NCI-H345 (cell line): ENCODE measurements around the gene GALR2.

ENCODE experiments used
- DNase-seq: peaks from one replicate; lab custom pipeline; 2025; lab: John Stamatoyannopoulos, UW

Gene GALR2

DNA sequence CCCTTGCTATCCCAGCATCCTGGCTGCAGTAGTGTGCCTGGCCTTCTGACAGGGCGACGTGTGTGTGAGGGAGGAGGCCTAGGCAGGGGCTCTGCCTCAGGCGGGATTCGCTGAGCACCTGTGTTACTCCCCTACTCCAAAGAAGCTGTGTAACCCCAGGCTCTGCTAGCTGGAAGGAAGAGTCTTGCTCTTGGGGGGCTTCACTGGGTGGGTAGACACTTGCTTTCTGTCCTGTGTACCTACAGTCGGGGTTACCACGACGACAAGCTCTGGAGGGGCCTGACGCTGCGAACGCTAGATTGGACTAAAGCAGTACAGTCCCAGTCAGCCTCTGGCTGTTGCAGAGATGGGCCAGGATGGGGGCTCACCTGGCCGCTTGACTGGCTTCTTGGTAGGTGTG is 19.5 kb downstream of the GALR2 start:
- DNase-seq, result no peak

DNA sequence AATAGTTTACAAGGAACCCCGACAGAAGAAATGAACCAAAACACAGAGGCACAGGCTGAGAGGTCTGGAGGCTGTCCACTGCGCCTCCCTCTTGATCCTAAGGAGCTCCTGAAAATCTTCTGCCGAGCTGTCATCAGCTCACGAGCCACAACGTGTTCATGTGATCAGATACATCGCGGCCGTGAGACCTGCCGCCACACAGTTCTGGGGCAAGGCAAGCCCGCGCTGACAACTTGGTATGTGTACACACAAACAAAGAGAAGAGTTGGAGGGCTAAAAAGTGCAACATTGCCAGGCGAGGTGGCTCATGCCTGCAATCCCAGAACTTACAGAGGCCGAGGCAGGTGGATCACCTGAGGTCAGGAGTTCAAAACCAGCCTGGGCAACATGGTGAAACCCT is 21.4 kb downstream of the GALR2 start:
- no peak for DNase-seq

DNA sequence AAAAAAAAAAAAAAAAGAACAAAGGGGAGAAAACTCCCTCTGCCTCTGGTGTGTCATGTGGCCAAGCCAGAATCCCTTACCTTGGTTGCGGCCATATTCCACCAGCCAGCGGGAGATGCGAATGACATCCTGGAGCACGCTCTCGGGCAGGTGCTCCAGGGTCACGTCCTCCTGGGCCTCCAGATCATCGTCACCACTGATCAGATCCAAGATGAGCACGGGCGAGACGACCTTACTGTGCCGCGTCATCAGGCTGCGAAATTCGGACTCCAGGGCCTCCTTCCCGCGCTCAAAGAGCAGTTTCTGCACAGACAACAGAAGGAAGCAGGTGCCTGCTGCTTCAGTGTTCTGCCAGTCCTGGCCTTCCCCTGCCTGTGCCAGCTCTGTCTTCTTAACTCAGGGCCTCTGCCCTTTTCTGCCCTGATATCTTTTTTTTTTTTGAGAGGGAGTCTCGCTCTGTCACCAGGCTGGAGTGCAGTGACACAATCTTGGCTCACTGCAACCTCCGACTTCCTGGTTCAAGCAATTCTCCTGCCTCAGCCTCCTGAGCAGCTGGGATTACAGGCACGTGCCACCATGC is 23.2 kb downstream of the GALR2 start:
- no peak for DNase-seq

DNA sequence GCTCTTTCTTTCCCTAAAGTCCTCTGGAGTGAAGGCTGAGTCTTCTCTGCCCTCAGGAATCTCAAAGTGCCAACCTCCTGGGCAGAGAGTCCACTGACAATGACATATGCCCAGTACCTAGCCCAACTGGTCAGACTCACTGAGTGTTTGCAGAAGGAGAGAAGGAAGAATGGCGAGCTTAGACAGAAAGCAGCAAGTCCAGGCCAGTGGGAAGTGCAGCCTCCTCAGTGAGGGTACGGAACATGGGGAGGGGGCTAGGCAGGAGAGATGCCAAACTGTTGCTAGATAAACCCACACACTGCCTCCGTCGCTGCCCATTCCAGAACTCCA is 28.3 kb downstream of the GALR2 start:
- no peak for DNase-seq

DNA sequence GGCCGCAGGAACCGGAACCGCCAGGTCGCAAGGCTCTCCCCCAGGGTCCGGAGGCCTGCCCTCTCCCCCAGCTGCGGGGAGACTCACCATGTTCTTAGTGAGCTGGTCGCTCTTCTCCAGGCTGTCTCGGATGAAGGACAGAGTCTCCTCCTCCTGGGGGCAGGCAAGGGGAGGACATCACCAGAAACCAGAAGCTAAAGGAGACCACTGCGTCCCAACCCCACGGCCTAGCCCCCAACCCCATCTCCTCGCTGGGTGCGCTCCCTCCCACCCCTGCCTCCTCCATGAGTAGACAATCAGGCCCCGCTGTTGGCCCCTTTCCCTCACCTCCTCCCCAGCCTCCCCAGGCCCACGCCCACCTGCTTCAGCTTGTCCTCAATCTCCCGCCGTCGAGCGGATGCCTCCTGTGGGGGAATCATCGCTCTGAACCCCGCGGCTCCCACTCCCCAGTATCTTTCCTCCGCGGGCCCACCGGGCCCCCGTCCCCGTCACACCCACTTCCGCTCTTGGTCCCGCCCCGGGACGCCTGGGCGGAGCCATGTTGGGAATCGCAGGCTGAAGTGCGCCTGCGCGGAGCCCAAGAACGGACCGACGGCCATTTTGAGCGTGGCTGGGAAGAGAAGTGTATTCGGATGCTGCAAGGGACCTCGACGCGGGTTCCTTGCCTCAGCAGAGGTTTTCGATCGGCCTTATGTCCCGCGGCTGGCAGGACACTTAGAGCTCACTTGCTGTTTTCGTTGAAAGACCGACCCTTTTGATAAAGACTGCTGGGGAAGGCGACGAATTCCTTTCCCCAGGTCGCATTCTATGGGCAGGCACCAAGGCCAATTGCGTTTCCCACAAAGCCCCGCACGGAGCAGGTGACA is 28.9 kb downstream of the GALR2 start, which contains the start of gene EXOC7:
TSS of gene EXOC7 (minus strand) at position 514 of the 866 bp plus-strand sequence. CDS start at position 419, 95 bp downstream.
- DNase-seq, result peak; percentile 96

DNA sequence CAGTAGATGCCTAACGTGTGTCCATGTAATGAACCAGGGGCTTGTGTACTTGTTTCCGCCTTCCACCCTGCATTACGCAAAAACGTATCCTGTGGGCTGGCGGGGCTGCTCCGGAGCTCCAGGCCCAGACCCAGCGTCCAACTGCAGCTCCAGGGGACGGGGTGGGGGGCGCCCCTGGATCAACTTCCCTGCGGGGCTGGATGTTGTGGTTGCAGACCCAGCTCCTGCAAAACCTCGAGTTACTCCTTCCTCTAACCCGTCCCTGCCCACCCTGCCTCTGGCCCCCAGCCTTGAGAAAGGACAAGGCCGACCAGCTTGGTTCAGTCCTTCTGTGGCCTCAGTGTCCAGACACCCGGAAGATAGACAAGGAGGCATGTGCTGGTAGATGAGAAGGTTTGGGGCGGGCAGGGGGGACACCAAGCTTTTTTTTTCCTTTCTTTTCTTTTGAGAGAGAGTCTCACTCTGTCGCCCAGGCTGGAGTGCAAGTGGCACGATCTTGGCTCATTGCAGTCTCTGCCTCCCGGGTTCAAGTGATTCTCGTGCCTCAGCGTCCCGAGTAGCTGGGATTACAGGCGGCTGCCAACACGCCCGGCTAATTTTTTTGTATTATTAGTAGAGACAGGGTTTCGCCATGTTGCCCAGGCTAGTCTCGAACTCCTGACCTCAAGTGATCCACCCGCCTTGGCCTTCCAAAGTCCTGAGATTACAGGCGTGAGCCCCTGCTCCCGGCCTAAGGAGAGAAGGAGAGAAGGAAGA is 29.7 kb downstream of the GALR2 start:
- no peak for DNase-seq

DNA sequence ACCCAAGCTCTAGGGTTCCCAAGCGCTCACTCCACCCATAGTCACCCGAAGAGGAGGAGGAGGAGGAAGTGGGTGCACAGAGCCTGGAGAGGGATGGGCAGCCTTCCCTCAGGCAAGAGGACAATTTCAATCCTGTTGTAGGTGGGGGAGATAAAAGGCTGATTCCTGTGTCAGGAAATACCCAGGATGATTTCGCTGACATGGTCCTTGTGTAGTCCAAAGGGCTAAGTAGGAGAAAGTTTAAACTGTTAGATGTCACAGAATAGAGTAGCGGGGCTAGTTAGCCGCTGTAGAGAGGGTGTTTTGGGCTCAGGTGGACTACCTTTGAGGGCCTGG is 30.3 kb downstream of the GALR2 start:
- DNase-seq, result no peak

DNA sequence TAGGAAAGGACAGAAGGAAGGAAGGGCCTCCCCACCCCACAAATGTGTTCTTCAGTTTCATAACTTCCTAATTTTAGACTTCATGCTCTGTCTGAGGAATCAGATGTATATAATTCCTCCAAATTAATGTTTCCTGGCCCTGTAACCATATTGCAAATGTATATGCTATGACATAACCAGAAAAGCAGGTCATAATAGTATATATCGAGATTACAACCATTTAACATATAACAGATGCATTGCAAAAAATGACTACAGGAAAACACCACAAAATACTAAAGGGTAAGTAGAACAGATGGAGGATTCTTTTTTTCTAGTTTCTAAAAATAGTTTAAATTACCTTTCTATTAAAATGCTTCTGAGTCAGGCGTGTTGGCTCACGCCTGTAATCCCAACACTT is 32.1 kb downstream of the GALR2 start:
- no peak for DNase-seq

DNA sequence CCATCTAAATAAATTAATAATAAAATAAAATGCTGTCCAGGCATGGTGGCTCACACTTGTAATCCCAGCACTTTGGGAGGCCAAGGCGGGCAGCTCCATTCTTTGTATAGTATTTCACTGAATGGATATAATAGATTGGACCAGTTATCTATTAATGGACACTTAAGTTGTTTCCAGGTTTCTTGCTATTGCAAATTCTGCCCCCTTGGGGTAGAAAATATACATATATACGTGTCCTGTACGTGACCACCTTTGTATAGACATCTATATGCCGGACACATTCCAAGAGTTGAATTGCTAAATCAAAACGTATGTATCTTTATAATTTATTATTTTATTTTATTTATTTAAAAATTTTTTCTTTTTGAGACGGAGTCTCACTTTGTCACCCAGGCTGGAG is 32.9 kb downstream of the GALR2 start:
- DNase-seq, result peak; percentile 12

DNA sequence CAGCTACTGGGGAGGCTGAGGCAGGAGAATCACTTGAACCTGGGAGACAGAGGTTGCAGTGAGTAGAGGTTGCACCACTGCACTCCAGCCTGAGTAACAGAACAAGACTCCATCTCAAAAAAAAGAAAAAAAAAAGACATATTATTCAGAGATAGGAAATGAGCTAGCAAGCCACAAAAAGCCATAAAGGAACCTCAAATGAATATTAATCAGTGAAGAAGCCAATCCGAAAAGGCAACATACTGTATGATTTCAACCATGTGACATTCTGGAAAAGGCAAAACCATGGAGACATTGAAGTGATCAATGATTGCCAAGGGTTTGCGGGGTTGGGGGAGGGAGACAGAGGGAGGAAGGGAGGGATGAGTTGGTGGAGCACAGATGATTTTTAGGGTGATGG is 37.4 kb downstream of the GALR2 start:
- no peak for DNase-seq

DNA sequence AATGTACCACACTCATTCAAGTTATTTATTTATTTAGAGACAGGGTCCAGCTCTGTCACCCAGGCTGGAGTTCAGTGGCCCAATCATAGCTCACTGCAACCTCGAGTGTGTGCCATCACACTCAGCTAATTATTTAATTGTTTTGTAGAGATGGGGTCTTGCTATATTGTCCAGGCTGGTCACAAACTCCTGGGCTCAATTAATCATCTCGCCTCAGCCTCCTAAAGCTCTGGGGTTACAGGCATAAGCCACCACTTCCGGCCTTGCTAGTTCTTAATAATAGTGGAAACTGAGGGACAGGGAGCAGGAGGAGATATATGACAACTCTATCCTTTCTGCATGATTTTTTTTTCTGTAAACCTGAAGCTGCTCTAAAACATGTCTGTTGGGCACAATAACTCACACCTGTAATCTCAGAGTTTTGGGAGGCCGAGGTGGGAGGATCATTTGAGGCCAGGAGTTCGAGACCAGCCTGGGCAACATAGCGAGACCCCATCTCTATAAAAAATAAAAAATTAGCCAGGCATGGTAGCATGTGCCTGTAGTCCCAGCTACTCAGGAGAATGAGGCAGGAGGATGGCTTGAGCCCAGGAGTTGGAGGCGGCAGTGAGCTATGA is 40.7 kb downstream of the GALR2 start:
- DNase-seq, result no peak

DNA sequence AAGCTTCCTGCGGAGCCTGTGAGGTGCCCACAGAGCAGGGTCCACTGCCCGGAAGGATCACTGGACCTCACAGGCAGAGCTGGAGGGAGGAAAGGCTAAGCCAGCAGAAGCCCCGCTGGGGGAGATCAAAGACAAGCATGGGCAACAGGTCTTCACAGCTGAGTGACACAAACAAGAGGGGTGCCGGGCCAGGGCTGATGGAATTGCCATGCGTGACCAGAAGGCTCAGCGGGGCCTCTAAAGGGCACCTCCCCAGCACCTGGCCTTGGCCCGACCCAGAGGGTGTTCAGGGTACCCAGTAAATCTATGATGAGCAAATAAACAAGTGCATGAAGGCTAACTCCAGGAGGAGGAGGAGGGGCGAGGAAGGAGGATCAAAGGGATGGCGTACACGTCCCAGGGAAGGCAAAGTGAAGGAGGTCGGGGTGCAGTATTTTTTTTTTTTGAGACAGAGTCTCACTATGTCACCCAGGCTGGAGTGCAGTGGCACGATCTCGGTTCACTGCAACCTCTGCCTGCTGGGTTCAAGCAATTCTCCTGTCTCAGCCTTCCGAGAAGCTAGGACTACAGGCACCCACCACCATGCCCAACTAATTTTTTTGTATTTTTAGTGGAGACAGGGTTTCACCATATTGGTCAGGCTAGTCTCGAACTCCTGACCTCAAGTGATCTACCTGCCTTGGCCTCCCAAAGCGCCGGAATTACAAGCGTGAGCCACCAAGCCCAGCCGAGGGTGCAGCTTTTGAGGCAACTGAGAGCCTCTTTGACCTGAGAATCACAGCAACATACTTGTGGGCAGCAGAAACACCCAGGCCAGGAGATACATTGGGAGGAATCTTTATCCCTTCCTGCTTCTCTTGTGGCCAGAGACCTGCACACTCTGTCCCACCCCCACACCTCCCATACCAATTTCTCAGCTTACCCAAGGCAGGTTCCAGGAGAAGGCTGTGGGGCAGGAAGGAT is 45.1 kb downstream of the GALR2 start:
- DNase-seq, result no peak

DNA sequence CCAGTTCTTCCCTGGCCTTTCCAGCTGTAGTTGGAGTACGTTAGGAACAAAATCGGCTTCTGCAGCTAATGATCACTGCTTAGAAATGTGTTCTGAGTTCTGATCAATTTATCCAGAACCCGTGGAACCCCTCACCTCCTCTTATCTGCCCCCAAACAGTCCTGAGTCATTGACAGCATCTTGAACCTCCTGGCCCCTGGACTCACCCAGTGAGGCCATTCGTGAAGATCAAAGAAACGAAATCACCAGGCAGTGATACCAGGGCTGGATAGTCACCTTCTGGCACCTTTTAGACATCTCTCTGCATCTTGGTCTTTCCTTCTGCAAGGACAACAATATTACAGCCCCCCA is 46.1 kb downstream of the GALR2 start:
- no peak for DNase-seq

DNA sequence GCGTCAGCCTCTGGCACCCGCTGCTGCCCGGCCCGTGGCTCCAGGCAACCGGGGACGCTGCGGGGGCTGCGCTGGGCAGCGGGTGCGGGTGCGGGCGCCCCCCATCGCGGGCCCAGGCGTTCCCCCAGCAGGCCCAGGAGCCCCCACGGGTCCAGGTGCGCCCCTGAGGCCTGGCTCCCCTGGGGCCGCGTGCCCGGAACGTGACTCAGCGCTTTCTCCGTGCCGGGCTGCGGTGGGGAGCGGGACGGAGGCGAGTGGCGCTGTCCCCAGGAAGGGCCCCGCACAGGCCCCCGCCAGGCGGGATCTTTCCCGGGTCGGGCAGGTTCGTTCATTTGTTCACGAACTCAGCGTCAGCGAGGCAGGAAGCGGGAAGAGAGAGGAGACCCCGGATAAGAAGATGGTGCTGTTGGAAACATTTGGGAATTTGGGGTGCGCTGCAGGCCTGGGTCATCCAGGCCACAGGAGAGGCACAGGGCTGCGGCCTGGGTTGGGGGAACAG is 47.4 kb downstream of the GALR2 start:
- DNase-seq, result no peak

DNA sequence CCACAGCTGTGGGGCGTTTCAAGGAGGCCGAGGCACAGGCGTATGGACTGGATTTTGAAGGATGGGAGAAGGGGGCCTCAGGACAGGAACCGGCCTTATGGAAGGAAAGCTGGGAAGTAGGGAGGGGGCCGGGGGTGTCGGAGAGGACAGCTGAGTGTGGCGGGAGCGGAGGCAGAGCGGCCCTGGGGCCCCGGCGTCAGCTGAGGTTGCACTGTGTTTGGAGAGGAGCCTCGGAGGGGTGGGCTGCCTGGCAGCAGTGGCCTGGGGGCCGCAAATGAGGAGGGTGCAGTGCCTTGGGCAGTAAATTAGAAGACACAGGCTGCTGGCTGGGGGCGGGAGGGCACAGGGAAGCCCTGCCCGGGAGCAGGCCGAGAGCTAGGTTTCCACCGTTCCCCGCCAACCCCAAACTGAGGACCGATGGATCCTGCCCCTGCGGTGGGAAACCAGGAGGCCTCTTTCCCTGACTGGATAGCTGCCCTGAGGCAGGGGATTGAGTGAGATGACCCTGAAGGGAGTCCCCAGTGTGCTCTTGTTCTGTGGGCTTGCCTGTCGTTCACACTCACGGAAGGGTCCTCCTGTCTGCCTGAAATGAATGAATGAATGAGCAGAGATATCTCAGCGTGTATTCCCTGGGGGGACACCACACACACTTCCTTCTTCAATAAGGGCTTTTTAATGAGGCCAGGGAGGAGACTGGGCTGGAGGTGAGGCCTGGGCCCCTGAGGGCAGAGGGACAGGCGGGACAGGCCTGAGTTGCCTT is 48.0 kb downstream of the GALR2 start:
- no peak for DNase-seq

DNA sequence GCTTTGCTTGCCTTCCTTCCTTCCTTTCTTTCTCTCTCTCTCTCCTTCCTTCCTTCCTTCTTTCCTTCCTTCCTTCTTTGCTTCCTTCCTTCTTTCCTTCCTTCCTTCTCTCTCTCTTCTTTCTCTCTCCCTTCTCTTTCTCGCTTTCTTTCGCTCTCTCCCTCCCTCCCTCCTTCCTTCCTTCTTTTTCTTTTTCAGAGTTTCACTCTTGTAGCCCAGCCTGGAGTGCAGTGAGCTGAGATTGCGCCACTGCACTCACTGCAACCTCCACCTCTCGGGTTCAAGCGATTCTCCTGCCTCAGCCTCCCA is 48.6 kb downstream of the GALR2 start:
- DNase-seq, result no peak

DNA sequence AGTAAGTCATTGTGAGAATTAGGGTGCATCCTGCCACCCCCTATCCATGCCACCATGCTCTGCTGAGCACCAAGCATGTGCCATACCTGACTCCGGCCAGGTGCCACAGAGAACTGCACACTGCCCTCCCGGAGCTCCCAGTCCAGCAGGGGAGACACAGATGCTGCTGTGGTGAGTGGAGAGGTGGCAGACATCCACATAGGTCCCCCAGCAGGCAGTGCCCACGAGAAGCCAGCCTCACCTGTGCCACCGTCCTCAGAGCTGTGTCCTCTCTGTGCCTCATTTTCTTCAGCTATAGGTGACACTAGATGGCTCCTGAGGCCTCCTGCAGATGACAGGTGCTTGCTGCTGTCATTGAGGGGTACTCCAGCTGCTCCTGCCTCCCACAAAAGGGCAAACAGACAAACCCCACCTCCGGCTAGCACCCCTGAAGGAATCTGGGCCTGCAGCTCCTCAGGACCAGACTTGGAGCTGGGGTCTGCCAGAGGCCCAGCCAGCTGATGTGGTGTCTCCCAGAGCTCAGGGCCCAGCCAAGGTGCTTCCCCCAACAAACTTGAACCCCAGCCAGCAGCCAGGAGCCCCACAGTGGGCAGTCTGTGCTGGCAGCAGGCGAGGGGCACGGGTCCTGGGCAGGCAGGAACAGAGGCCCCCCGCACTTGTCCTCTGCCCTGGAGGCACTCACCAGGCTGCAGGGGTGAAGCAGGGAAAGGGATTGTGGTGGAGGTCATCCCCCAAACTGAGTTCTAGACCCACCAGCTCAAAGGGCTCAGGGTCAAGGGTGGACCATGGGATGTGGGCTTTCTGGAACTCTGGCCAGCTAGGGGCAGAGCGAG is 49.4 kb downstream of the GALR2 start:
- DNase-seq, result no peak

DNA sequence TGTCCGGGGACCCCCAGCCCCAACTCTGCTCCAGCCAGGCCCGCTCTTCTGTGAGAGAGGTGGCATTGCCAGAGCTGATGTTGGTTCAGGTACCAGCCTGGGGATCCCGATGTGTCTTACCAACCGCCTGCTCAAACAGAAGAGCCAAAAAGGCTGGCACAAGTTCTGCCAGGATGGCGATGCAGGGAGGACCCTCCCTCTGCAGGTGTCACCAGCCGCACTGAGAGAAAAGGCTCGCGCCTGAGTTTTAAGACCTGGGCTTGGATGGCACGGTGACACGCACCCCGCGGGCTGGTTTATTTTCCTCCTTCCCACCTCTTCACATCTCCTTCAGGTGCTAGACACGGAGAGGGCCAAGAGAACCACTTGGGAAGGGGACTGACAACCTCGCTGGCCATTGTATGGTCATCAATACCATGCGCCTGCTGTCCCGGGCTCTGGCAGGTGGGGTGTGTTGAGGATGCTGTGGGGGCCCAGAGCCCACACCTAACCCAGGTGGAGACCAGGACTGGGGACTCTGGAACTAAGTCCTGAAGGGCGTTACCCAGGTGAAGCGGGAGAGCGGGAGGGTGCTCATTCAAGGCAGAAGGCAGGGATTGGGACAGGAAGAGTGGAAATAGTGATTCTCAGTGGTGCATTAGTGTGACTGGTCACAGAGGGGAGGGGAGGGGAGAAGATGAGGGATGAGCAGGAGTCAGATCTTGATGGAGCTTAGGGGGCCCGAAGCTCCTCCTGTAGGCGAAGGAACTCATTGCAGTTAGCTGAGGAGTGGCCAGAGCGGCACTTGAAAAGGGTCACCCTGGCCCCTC is 50.2 kb downstream of the GALR2 start:
- no peak for DNase-seq

DNA sequence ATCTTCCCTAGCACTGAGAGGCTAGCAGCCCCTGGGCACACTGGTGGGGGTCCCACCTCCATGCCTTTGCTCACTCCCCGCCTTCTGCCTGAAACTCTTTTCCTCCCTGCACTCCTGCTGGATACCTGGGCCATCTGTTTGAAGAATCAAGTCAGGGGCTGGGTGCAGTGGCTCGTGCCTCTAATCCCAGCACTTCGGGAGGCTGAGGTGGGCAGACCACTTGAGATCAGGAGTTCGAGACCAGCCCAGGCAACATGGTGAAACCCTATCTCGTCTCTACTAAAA is 50.8 kb downstream of the GALR2 start:
- DNase-seq, result no peak
